Measurements from ENCODE around the gene CADPS2.

DNA sequence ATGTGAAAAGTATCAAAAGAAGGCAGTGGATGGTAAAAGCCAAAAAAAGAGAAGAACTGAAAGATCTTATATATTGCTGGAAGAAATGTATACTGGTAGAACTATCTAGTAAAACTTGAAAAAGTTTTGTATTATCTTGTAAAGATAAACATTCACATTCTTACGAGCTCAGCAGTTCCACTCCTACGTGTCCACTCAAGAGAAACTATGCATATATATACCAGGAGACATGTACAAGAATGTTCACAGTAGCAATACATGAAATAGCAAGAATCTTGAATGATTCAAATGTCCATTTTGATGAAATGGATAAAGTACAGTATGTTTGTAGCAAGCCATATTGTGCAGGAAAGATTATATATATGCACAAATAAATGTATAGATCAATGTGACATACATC, 342.4 kb downstream of the CADPS2 start:
- TF ChIP-seq, protein P1, sequence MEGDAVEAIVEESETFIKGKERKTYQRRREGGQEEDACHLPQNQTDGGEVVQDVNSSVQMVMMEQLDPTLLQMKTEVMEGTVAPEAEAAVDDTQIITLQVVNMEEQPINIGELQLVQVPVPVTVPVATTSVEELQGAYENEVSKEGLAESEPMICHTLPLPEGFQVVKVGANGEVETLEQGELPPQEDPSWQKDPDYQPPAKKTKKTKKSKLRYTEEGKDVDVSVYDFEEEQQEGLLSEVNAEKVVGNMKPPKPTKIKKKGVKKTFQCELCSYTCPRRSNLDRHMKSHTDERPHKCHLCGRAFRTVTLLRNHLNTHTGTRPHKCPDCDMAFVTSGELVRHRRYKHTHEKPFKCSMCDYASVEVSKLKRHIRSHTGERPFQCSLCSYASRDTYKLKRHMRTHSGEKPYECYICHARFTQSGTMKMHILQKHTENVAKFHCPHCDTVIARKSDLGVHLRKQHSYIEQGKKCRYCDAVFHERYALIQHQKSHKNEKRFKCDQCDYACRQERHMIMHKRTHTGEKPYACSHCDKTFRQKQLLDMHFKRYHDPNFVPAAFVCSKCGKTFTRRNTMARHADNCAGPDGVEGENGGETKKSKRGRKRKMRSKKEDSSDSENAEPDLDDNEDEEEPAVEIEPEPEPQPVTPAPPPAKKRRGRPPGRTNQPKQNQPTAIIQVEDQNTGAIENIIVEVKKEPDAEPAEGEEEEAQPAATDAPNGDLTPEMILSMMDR (IDR thresholded peaks at IDR 0.05; ENCODE audit: borderline replicate concordance, extremely low read depth, low read length, poor library complexity, severe bottlenecking) = no peak
- TF ChIP-seq EZH2 (IDR thresholded peaks at IDR 0.05; ENCODE audit: borderline replicate concordance, low read depth, low read length, severe bottlenecking) = no peak
